ENCODE measurements around the gene FOXK2. TPM values are rescaled to one million over a fixed set of nuclear protein-coding genes. Genes with fewer than 3 reads are reported as not detected.
A peak's percentile ranks its signal among the peaks of the same experiment; 100 is the strongest.

The FOXK2 gene
- total RNA-seq, 1 experiment from 2014 or later, result 78.9 TPM

GRCh38 chr17:82483836-82484235 lies 35.7 kb upstream of the FOXK2 start:
- BruUV-seq (replicated peaks), result no TSS peak
- no peaks in the 10 kb centered on the region for H3K36me3 ChIP-seq (ENCODE audit: low read depth)
- no peaks in the 10 kb centered on the region for H3K4me1 ChIP-seq (replicated peaks; ENCODE audit: insufficient read depth)
- H3K4me3 ChIP-seq, result no peak overlapping the region
- no peak overlapping the region for H2AFZ ChIP-seq
- no peak overlapping the region for H3K4me2 ChIP-seq
- intact Hi-C loops (cut with micrococcal nuclease; ENCODE audit: unreplicated experiment), result no loop called here
- no peaks in the 10 kb centered on the region for H3K9me2 ChIP-seq (ENCODE audit: insufficient read depth)
- TF ChIP-seq EZH2 (IDR thresholded peaks at IDR 0.05; ENCODE audit: low read depth), result no peak
- TF ChIP-seq, protein P1, sequence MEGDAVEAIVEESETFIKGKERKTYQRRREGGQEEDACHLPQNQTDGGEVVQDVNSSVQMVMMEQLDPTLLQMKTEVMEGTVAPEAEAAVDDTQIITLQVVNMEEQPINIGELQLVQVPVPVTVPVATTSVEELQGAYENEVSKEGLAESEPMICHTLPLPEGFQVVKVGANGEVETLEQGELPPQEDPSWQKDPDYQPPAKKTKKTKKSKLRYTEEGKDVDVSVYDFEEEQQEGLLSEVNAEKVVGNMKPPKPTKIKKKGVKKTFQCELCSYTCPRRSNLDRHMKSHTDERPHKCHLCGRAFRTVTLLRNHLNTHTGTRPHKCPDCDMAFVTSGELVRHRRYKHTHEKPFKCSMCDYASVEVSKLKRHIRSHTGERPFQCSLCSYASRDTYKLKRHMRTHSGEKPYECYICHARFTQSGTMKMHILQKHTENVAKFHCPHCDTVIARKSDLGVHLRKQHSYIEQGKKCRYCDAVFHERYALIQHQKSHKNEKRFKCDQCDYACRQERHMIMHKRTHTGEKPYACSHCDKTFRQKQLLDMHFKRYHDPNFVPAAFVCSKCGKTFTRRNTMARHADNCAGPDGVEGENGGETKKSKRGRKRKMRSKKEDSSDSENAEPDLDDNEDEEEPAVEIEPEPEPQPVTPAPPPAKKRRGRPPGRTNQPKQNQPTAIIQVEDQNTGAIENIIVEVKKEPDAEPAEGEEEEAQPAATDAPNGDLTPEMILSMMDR (conservative IDR thresholded peaks at IDR 0.05), result no peak
- H4K20me1 ChIP-seq (ENCODE audit: insufficient read depth), result no peaks in the 10 kb centered on the region
- H3K9me3 ChIP-seq (ENCODE audit: insufficient read depth, low read depth), result no peaks in the 10 kb centered on the region
- CTCF ChIA-PET, result no interaction called here
- no peaks in the 10 kb centered on the region for H3K27me3 ChIP-seq (ENCODE audit: insufficient read depth, low read depth)
- POLR2A ChIA-PET (ENCODE audit: unreplicated experiment), result no interaction called here
- H3K27ac ChIP-seq, result no peak overlapping the region
- H3K79me2 ChIP-seq (ENCODE audit: low read depth), result no peaks in the 10 kb centered on the region
- no peaks in the 10 kb centered on the region for H3F3A ChIP-seq (ENCODE audit: insufficient read depth, low read depth)
- DNase-seq, result no peak

GRCh38 chr17:82486231-82487094 lies 33.1 kb upstream of the FOXK2 start:
- Histone ChIP-seq H3F3A (ENCODE audit: insufficient read depth, low read depth) (no peaks in the 10 kb centered on the region), H3K79me2 (ENCODE audit: low read depth) (no peaks in the 10 kb centered on the region), H3K36me3 (ENCODE audit: low read depth) (no peaks in the 10 kb centered on the region), H3K9me3 (ENCODE audit: insufficient read depth, low read depth) (no peaks in the 10 kb centered on the region), H3K27me3 (ENCODE audit: insufficient read depth, low read depth) (no peaks in the 10 kb centered on the region), H3K4me3 (no peak overlapping the region), H3K27ac (no peak overlapping the region), H2AFZ (no peak overlapping the region), H3K4me1 (replicated peaks; ENCODE audit: insufficient read depth) (no peaks in the 10 kb centered on the region), H3K9me2 (ENCODE audit: insufficient read depth) (no peaks in the 10 kb centered on the region), H4K20me1 (ENCODE audit: insufficient read depth) (no peaks in the 10 kb centered on the region), H3K4me2 (no peak overlapping the region)
- intact Hi-C loops (cut with micrococcal nuclease; ENCODE audit: unreplicated experiment), result no loop called here
- ChIA-PET CTCF (no interaction called here), POLR2A (ENCODE audit: unreplicated experiment) (interaction anchor here (0.6 kb wide), 1 partner anchor 16 kb away, joined by 4 read pairs; no protein-coding TSS in a partner anchor)
- TF ChIP-seq, protein P1 (conservative IDR thresholded peaks at IDR 0.05), result no peak
- TF ChIP-seq EZH2 (IDR thresholded peaks at IDR 0.05; ENCODE audit: low read depth), result no peak
- peak in 1 of 2 experiments; percentile 12 for DNase-seq
- BruUV-seq (replicated peaks), result no TSS peak

GRCh38 chr17:82487910-82488309 lies 31.6 kb upstream of the FOXK2 start:
- POLR2A ChIA-PET (ENCODE audit: unreplicated experiment), result no interaction called here
- Histone ChIP-seq H2AFZ (no peak overlapping the region), H3K4me2 (no peak overlapping the region), H3K79me2 (ENCODE audit: low read depth) (no peaks in the 10 kb centered on the region), H3K27me3 (ENCODE audit: insufficient read depth, low read depth) (no peaks in the 10 kb centered on the region), H4K20me1 (ENCODE audit: insufficient read depth) (no peaks in the 10 kb centered on the region), H3K9me2 (ENCODE audit: insufficient read depth) (no peaks in the 10 kb centered on the region), H3F3A (ENCODE audit: insufficient read depth, low read depth) (peaks cover 9% of the 10 kb centered on the region), H3K4me3 (no peak overlapping the region), H3K9me3 (ENCODE audit: insufficient read depth, low read depth) (no peaks in the 10 kb centered on the region), H3K27ac (no peak overlapping the region), H3K4me1 (replicated peaks; ENCODE audit: insufficient read depth) (peaks cover 7% of the 10 kb centered on the region), H3K36me3 (ENCODE audit: low read depth) (no peaks in the 10 kb centered on the region)
- CTCF ChIA-PET, result no interaction called here
- intact Hi-C loops (cut with micrococcal nuclease; ENCODE audit: unreplicated experiment), result no loop called here
- TF ChIP-seq EZH2 (IDR thresholded peaks at IDR 0.05; ENCODE audit: low read depth), result no peak
- TF ChIP-seq, protein P1 (conservative IDR thresholded peaks at IDR 0.05), result no peak
- no peak for DNase-seq
- no TSS peak for BruUV-seq (replicated peaks)

All from PC-9 (cell line).